HCT116 (cell line): ENCODE data around the gene LSM4. TPM values are rescaled to one million over a fixed set of nuclear protein-coding genes. Genes with fewer than 3 reads are reported as not detected.

Experiments used
- ATAC-seq: fragments of 200-7000 bp; cut with Tn5 transposase; 2 replicates; pipeline ENCODE4 v1.9.1; 2020; ENCODE audit warnings: mild to moderate bottlenecking, moderate library complexity
- BruUV-seq: library from RNA; stranded (reverse); fragments of 400-500 nt; replicated peaks from 2 replicates; lab custom pipeline; 2021; lab: Mats Ljungman, UMichigan
- CTCF ChIA-PET: fragments of 300-600 bp; sonication (Branson Sonifier 250); formaldehyde crosslinking; loops from one replicate; lab custom pipeline; 2021; ENCODE audit warnings: antibody characterized with exemption; lab: Charles Lee
- POLR2A ChIA-PET: fragments of 300-600, 350-600 bp; sonication (Branson Sonifier 250); formaldehyde crosslinking; loops from one replicate; lab custom pipeline; 2021; ENCODE audit warnings: antibody characterized with exemption; lab: Charles Lee
- RAD21 ChIA-PET, 2 experiments: fragments of 300-600 bp; sonication (Branson Sonifier 250); formaldehyde crosslinking; loops; one replicate each; lab custom pipeline; 2023; ENCODE audit warnings: low total read pairs in 2 of 2; ENCODE audit not compliant: uncharacterized antibody in 2 of 2, unreplicated experiment in 2 of 2, low non-redundant PET in 1 of 2; lab: Charles Lee
- DNase-seq: peaks from one replicate; pipeline ENCODE4 v3.0.0-alpha.2; 2010; ENCODE audit warnings: low read depth, low spot score
- H2AFZ ChIP-seq: fragments of 200-600 bp; shearing (Covaris generic), sonication (generic); 2 replicates; pipeline ENCODE4 v1.6.1; 2017; ENCODE audit warnings: low read depth, mixed run types, mixed read lengths, antibody characterized with exemption, low read length; ENCODE audit not compliant: poor library complexity, severe bottlenecking
- H3K27ac ChIP-seq: 2 replicates; pipeline ENCODE4 v1.5.1; 2012; ENCODE audit warnings: low read depth, low read length
- H3K27me3 ChIP-seq: fragments of 200-600 bp; sonication (generic); 2 replicates; pipeline ENCODE4 v1.6.1; 2016; ENCODE audit warnings: mixed run types, low read length, mixed read lengths; ENCODE audit not compliant: insufficient read depth
- H3K36me3 ChIP-seq, 2 experiments: fragments of 200-500 bp in 1 of 2; fragments of 200-600 bp in 1 of 2; sonication (Bioruptor generic) in 1 of 2; sonication (generic) in 1 of 2; 2 replicates each; pipeline versions ENCODE4 v1.5.1 to v1.6.1; 2014 to 2016; ENCODE audit warnings: low read length in 2 of 2, inconsistent platforms in 1 of 2, mixed read lengths in 1 of 2, mixed run types in 1 of 2; ENCODE audit not compliant: insufficient read depth in 2 of 2, control insufficient read depth in 1 of 2
- H3K4me1 ChIP-seq, 2 experiments: fragments of 200-600 bp in 1 of 2; sonication (generic) in 1 of 2; 2 replicates each; pipeline versions ENCODE4 v1.5.1 to v1.6.1; 2012 to 2017; ENCODE audit warnings: low read length in 2 of 2, inconsistent platforms in 1 of 2, mild to moderate bottlenecking in 1 of 2, mixed read lengths in 1 of 2, mixed run types in 1 of 2, moderate library complexity in 1 of 2; ENCODE audit not compliant: insufficient read depth in 2 of 2, control insufficient read depth in 1 of 2
- H3K4me2 ChIP-seq: fragments of 200-600 bp; sonication (generic); 2 replicates; pipeline ENCODE4 v1.6.1; 2017; ENCODE audit warnings: mixed run types, low read length, mixed read lengths
- H3K4me3 ChIP-seq, 2 experiments: fragments of 200-600 bp in 1 of 2; sonication (generic) in 1 of 2; replicated peaks in 1 of 2; 2 replicates each; pipeline ENCODE4 v1.5.1; 2011 to 2016; ENCODE audit warnings: low read length in 2 of 2, control low read depth in 1 of 2, low read depth in 1 of 2, mild to moderate bottlenecking in 1 of 2, mixed read lengths in 1 of 2, mixed run types in 1 of 2
- H3K79me2 ChIP-seq: fragments of 200-600 bp; sonication (generic); 2 replicates; pipeline ENCODE4 v1.6.1; 2017; ENCODE audit warnings: mild to moderate bottlenecking, mixed run types, low read length, moderate library complexity, mixed read lengths; ENCODE audit not compliant: insufficient read depth
- H3K9ac ChIP-seq: fragments of 200-600 bp; sonication (generic); 2 replicates; pipeline ENCODE4 v1.6.1; 2016; ENCODE audit warnings: low read length, mixed read lengths
- H3K9me2 ChIP-seq: fragments of 200-600 bp; sonication (generic), shearing (Covaris generic); 2 replicates; pipeline ENCODE4 v1.6.1; 2017; ENCODE audit warnings: mixed run types, mild to moderate bottlenecking, moderate library complexity; ENCODE audit not compliant: insufficient read depth
- H3K9me3 ChIP-seq, 2 experiments: fragments of 200-500 bp in 1 of 2; fragments of 200-600 bp in 1 of 2; sonication (Bioruptor generic) in 1 of 2; sonication (generic) in 1 of 2; 2 replicates each; pipeline ENCODE4 v1.6.1; 2014 to 2017; ENCODE audit warnings: low read length in 2 of 2, mixed read lengths in 2 of 2, inconsistent platforms in 1 of 2, low read depth in 1 of 2, mild to moderate bottlenecking in 1 of 2, mixed run types in 1 of 2, moderate library complexity in 1 of 2; ENCODE audit not compliant: control insufficient read depth in 1 of 2, insufficient read depth in 1 of 2
- H4K20me1 ChIP-seq: fragments of 200-600 bp; sonication (generic), shearing (Covaris generic); 2 replicates; pipeline ENCODE4 v1.6.1; 2017; ENCODE audit warnings: mixed run types, mild to moderate bottlenecking, moderate library complexity; ENCODE audit not compliant: insufficient read depth
- ATF3 ChIP-seq: IDR thresholded peaks from 2 replicates; pipeline ENCODE4 v1.6.1; 2012
- CEBPB ChIP-seq: IDR thresholded peaks from 2 replicates; pipeline ENCODE4 v1.6.1; 2012; ENCODE audit warnings: low read depth
- EGR1 ChIP-seq: IDR thresholded peaks from 2 replicates; pipeline ENCODE4 v1.6.1; 2012; ENCODE audit warnings: low read depth
- ELF1 ChIP-seq: IDR thresholded peaks from 2 replicates; pipeline ENCODE4 v1.6.1; 2012; ENCODE audit warnings: low read depth, borderline replicate concordance
- EZH2 ChIP-seq: fragments of 200-600 bp; sonication (generic); IDR thresholded peaks from 2 replicates; pipeline ENCODE4 v1.6.1; 2017; ENCODE audit warnings: antibody characterized with exemption, mixed run types
- EZH2phosphoT487 ChIP-seq: fragments of 200-600 bp; IDR thresholded peaks from 2 replicates; pipeline ENCODE4 v1.6.1; 2018; ENCODE audit warnings: antibody characterized with exemption, borderline replicate concordance
- FOSL1 ChIP-seq: IDR thresholded peaks from 2 replicates; pipeline ENCODE4 v1.6.1; 2012; ENCODE audit warnings: low read depth
- JUND ChIP-seq: IDR thresholded peaks from 2 replicates; pipeline ENCODE4 v1.6.1; 2012
- MAX ChIP-seq: IDR thresholded peaks from 2 replicates; pipeline ENCODE4 v1.6.1; 2012
- POLR2AphosphoS5 ChIP-seq: IDR thresholded peaks from 2 replicates; pipeline ENCODE4 v1.6.1; 2011; ENCODE audit warnings: mild to moderate bottlenecking, low read depth, low read length, moderate library complexity
- SIN3A ChIP-seq: IDR thresholded peaks from 2 replicates; pipeline ENCODE4 v1.6.1; 2012; ENCODE audit warnings: low read depth
- YY1 ChIP-seq: IDR thresholded peaks from 2 replicates; pipeline ENCODE4 v1.6.1; 2011; ENCODE audit warnings: low read length, low read depth, moderate library complexity, mild to moderate bottlenecking; ENCODE audit not compliant: insufficient replicate concordance; ENCODE audit errors: extremely low read depth
- ZFX ChIP-seq: fragments of 450-650 bp; IDR thresholded peaks from 2 replicates; pipeline ENCODE4 v1.6.1; 2017
- ZNF274 ChIP-seq: fragments of 200-500 bp; sonication (Bioruptor generic); IDR thresholded peaks from 2 replicates; pipeline ENCODE4 v1.6.1; 2014; ENCODE audit warnings: mild to moderate bottlenecking, low read depth, low read length, inconsistent platforms
- intact Hi-C: fragments of 100-400 bp; cut with micrococcal nuclease; formaldehyde crosslinking; loops from 2 replicates; pipeline ENCODE4 v1.10.0; 2022
- total RNA-seq: library from RNA; stranded (reverse); gene quantifications from one replicate; pipeline ENCODE4 v1.2.1, GENCODE V29; 2021; ENCODE audit not compliant: unreplicated experiment

LSM4 gene
- total RNA-seq, 1 experiment from 2014 or later, result 400 TPM

GRCh38 chr19:18336121-18336520 is 13.2 kb upstream of the LSM4 start:
- H3K9ac ChIP-seq, result no peak overlapping the region
- no peak for ATAC-seq
- no peaks in the 10 kb centered on the region for H3K9me3 ChIP-seq
- intact Hi-C loops, result no loop called here
- no peaks in the 10 kb centered on the region for H3K9me2 ChIP-seq
- H3K4me3 ChIP-seq, result no peak overlapping the region
- no peak overlapping the region for H2AFZ ChIP-seq
- no peaks in the 10 kb centered on the region for H3K36me3 ChIP-seq
- ChIA-PET POLR2A (interaction anchor here (0.6 kb wide), 1 partner anchor 10 kb away, joined by 3 read pairs; no protein-coding TSS in a partner anchor), RAD21 (interaction anchor here in 1 of 2 experiments (0.6 kb wide), 1 partner anchor 73 kb away, joined by 4 read pairs; no protein-coding TSS in a partner anchor), CTCF (interaction anchor here (0.5 to 4.1 kb wide), 2 partner anchors 8 to 76 kb away, joined by 3 to 31 read pairs; no protein-coding TSS in a partner anchor)
- DNase-seq, result no peak
- H4K20me1 ChIP-seq, result no peaks in the 10 kb centered on the region
- H3K4me1 ChIP-seq, result peaks cover 9 to 30% of the 10 kb centered on the region in 2 experiments; a peak in 3 of 4 replicates
- H3K79me2 ChIP-seq, result no peaks in the 10 kb centered on the region
- H3K27ac ChIP-seq, result no peak overlapping the region
- H3K27me3 ChIP-seq, result no peaks in the 10 kb centered on the region
- TF ChIP-seq SIN3A, result no peak
- no peak for TF ChIP-seq MAX
- TF ChIP-seq ELF1, result no peak
- TF ChIP-seq EGR1, result no peak
- TF ChIP-seq EZH2phosphoT487, result no peak
- no peak for TF ChIP-seq JUND
- TF ChIP-seq YY1, result no peak
- no peak for TF ChIP-seq FOSL1
- no peak for TF ChIP-seq ZFX
- TF ChIP-seq CEBPB, result no peak
- no peak for TF ChIP-seq EZH2
- no peak for TF ChIP-seq ATF3
- TF ChIP-seq ZNF274, result no peak
- TF ChIP-seq POLR2AphosphoS5, result no peak
- BruUV-seq, result no TSS peak
- no peak overlapping the region for H3K4me2 ChIP-seq
